H1 (cell line): ENCODE results near the gene ITGA11. TPM values are rescaled to one million over a fixed set of nuclear protein-coding genes. Genes with fewer than 3 reads are reported as not detected.

Experiments
- CTCF ChIA-PET: fragments of 300-600 bp; sonication (Branson Sonifier 250); formaldehyde crosslinking; loops from one replicate; lab custom pipeline; 2021; ENCODE audit not compliant: partially characterized antibody; lab: Charles Lee
- POLR2A ChIA-PET: fragments of 300-600 bp; sonication (Branson Sonifier 250); formaldehyde crosslinking; loops from one replicate; lab custom pipeline; 2021; ENCODE audit warnings: inconsistent platforms; ENCODE audit not compliant: partially characterized antibody; lab: Charles Lee
- DNase-seq, 2 experiments: peaks; one replicate each; pipeline versions ENCODE4 v3.0.0 to v3.0.0-alpha.2; 2010 to 2022; ENCODE audit warnings: low spot score in 2 of 2, low read depth in 1 of 2, mixed read lengths in 1 of 2
- FAIRE-seq: peaks from 2 replicates; lab custom pipeline; 2011; peaks lifted over from hg19 to GRCh38; lab: Jason Lieb, UNC
- H2AFZ ChIP-seq: 2 replicates; pipeline ENCODE4 v1.8.1; 2012; ENCODE audit warnings: low read length, inconsistent platforms
- H2AK5ac ChIP-seq: 2 replicates; pipeline ENCODE4 v1.6.1; 2013; ENCODE audit warnings: low read depth, low read length
- H2BK120ac ChIP-seq: replicated peaks from 2 replicates; pipeline ENCODE3; 2013; ENCODE audit warnings: low read depth, low read length, inconsistent platforms
- H2BK12ac ChIP-seq: 2 replicates; pipeline ENCODE4 v1.6.1; 2013; ENCODE audit warnings: low read depth, low read length
- H2BK15ac ChIP-seq: 2 replicates; pipeline ENCODE4 v1.6.1; 2013; ENCODE audit warnings: low read length
- H2BK20ac ChIP-seq: 2 replicates; pipeline ENCODE4 v1.6.1; 2013; ENCODE audit warnings: low read length
- H2BK5ac ChIP-seq: 2 replicates; pipeline ENCODE4 v1.6.1; 2013; ENCODE audit warnings: low read depth, low read length
- H3K14ac ChIP-seq: 2 replicates; pipeline ENCODE4 v1.6.1; 2013; ENCODE audit warnings: inconsistent platforms; ENCODE audit not compliant: insufficient read length
- H3K18ac ChIP-seq: 2 replicates; pipeline ENCODE4 v1.6.1; 2013; ENCODE audit warnings: low read length; ENCODE audit errors: extremely low read depth
- H3K23ac ChIP-seq: 2 replicates; pipeline ENCODE4 v1.6.1; 2013; ENCODE audit warnings: inconsistent platforms; ENCODE audit not compliant: insufficient read length
- H3K23me2 ChIP-seq: 2 replicates; pipeline ENCODE4 v1.6.1; 2013; ENCODE audit warnings: low read depth, low read length
- H3K27ac ChIP-seq: 2 replicates; pipeline ENCODE4 v1.6.1; 2011; ENCODE audit warnings: low read depth, low read length, inconsistent platforms
- H3K27me3 ChIP-seq, 4 experiments: replicated peaks in 1 of 4; 1 replicate in 1 of 4; 2 replicates in 3 of 4; pipeline versions ENCODE4 v1.6.1 to v1.8.1; 2011 to 2013; ENCODE audit warnings: low read length in 3 of 4, mild to moderate bottlenecking in 3 of 4, inconsistent platforms in 2 of 4, mixed read lengths in 2 of 4, moderate library complexity in 1 of 4; ENCODE audit not compliant: control insufficient read depth in 3 of 4, insufficient read depth in 3 of 4; ENCODE audit errors: extremely low read depth in 1 of 4
- H3K36me3 ChIP-seq, 4 experiments: 2 replicates each; pipeline versions ENCODE4 v1.6.1 to v1.8.1; 2011 to 2013; ENCODE audit warnings: mild to moderate bottlenecking in 4 of 4, low read length in 3 of 4, moderate library complexity in 2 of 4, control low read depth in 1 of 4, inconsistent platforms in 1 of 4; ENCODE audit not compliant: insufficient read depth in 4 of 4, control insufficient read depth in 2 of 4
- H3K4ac ChIP-seq: replicated peaks from 2 replicates; pipeline ENCODE3; 2013; ENCODE audit warnings: low read length, low read depth, mixed read lengths, inconsistent platforms; ENCODE audit not compliant: insufficient read length
- H3K4me1 ChIP-seq, 4 experiments: replicated peaks in 1 of 4; 1 replicate in 1 of 4; 2 replicates in 3 of 4; pipeline versions ENCODE4 v1.6.1 to v1.8.1; 2011 to 2013; ENCODE audit warnings: low read length in 3 of 4, inconsistent platforms in 2 of 4, mixed read lengths in 1 of 4; ENCODE audit not compliant: insufficient read depth in 4 of 4, control insufficient read depth in 3 of 4
- H3K4me2 ChIP-seq, 2 experiments: 2 replicates each; pipeline versions ENCODE4 v1.6.1 to v1.8.1; 2011 to 2013; ENCODE audit warnings: low read depth in 2 of 2, low read length in 2 of 2, control low read depth in 1 of 2, inconsistent platforms in 1 of 2, mild to moderate bottlenecking in 1 of 2; ENCODE audit not compliant: insufficient read depth in 1 of 2
- H3K4me3 ChIP-seq, 4 experiments: fragments of 200-600, 300-600 bp in 1 of 4; sonication (generic), shearing (Covaris generic), sonication (Bioruptor Twin) in 1 of 4; 2 replicates each; pipeline versions ENCODE4 v1.5.1 to v1.8.1; 2011 to 2016; ENCODE audit warnings: low read length in 4 of 4, low read depth in 3 of 4, control low read depth in 2 of 4, inconsistent platforms in 2 of 4, mild to moderate bottlenecking in 2 of 4, mixed read lengths in 1 of 4, moderate library complexity in 1 of 4; ENCODE audit not compliant: insufficient read depth in 2 of 4; ENCODE audit errors: extremely low read depth in 1 of 4
- H3K56ac ChIP-seq: replicated peaks from 2 replicates; pipeline ENCODE3; 2013; ENCODE audit warnings: low read depth, mild to moderate bottlenecking, mixed read lengths, low read length, inconsistent platforms; ENCODE audit not compliant: insufficient read length
- H3K79me1 ChIP-seq: 2 replicates; pipeline ENCODE4 v1.6.1; 2013; ENCODE audit warnings: low read depth, low read length, control low read depth
- H3K79me2 ChIP-seq, 2 experiments: 2 replicates each; pipeline versions ENCODE4 v1.6.1 to v1.8.1; 2012 to 2013; ENCODE audit warnings: low read length in 2 of 2, mild to moderate bottlenecking in 2 of 2, inconsistent platforms in 1 of 2; ENCODE audit not compliant: insufficient read depth in 2 of 2, control insufficient read depth in 1 of 2
- H3K9ac ChIP-seq, 4 experiments: replicated peaks in 1 of 4; 1 replicate in 1 of 4; 2 replicates in 3 of 4; pipeline versions ENCODE4 v1.6.1 to v1.8.1; 2011 to 2013; ENCODE audit warnings: low read depth in 3 of 4, low read length in 3 of 4, control low read depth in 2 of 4, mild to moderate bottlenecking in 2 of 4, moderate library complexity in 2 of 4, inconsistent platforms in 1 of 4; ENCODE audit errors: extremely low read depth in 1 of 4
- H3K9me3 ChIP-seq, 2 experiments: 2 replicates each; pipeline versions ENCODE4 v1.6.1 to v1.8.1; 2012 to 2013; ENCODE audit warnings: mild to moderate bottlenecking in 2 of 2, moderate library complexity in 2 of 2, control low read depth in 1 of 2, inconsistent platforms in 1 of 2, low read depth in 1 of 2, low read length in 1 of 2, mixed read lengths in 1 of 2; ENCODE audit not compliant: insufficient read depth in 2 of 2
- H4K20me1 ChIP-seq, 2 experiments: replicated peaks in 1 of 2; 2 replicates each; pipeline versions ENCODE3 to v1.8.1; 2011 to 2013; ENCODE audit warnings: inconsistent platforms in 2 of 2, low read length in 2 of 2, mild to moderate bottlenecking in 1 of 2; ENCODE audit not compliant: insufficient read depth in 2 of 2, control insufficient read depth in 1 of 2
- H4K5ac ChIP-seq: 2 replicates; pipeline ENCODE4 v1.6.1; 2013; ENCODE audit warnings: low read length, low read depth, mixed read lengths, inconsistent platforms; ENCODE audit not compliant: insufficient read length
- H4K8ac ChIP-seq: 2 replicates; pipeline ENCODE4 v1.8.0; 2013; ENCODE audit warnings: mild to moderate bottlenecking, moderate library complexity, low read length, inconsistent platforms; ENCODE audit not compliant: insufficient read depth; ENCODE audit errors: extremely low read depth
- H4K91ac ChIP-seq: replicated peaks from 2 replicates; pipeline ENCODE3; 2013; ENCODE audit warnings: low read length, mixed read lengths, inconsistent platforms; ENCODE audit not compliant: insufficient read length
- CBX5 ChIP-seq: fragments of 300-800, 300-1000 bp; sonication (generic); IDR thresholded peaks from 2 replicates; pipeline ENCODE4 v1.7.1; 2016; ENCODE audit warnings: antibody characterized with exemption, low read length, low read depth
- HDAC6 ChIP-seq: IDR thresholded peaks from one replicate; pipeline ENCODE4 v1.7.1; 2012; ENCODE audit warnings: low read depth, mild to moderate bottlenecking, inconsistent platforms, low read length, moderate library complexity
- KDM1A ChIP-seq: fragments of 200-600, 300-600 bp; sonication (generic); IDR thresholded peaks from 2 replicates; pipeline ENCODE4 v1.7.1; 2016; ENCODE audit warnings: mild to moderate bottlenecking, low read length, borderline replicate concordance
- KDM4A ChIP-seq: IDR thresholded peaks from one replicate; pipeline ENCODE4 v1.7.1; 2012; ENCODE audit warnings: low read depth, mild to moderate bottlenecking, moderate library complexity, low read length, inconsistent platforms; ENCODE audit not compliant: severe bottlenecking
- KDM5A ChIP-seq: fragments of 200-600 bp; IDR thresholded peaks from 2 replicates; pipeline ENCODE4 v1.7.1; 2012; ENCODE audit warnings: mild to moderate bottlenecking, low read length, inconsistent platforms, mixed read lengths
- RNF2 ChIP-seq: fragments of 200-900, 300-1000 bp; sonication (generic); IDR thresholded peaks from 2 replicates; pipeline ENCODE4 v1.7.1; 2016; ENCODE audit warnings: borderline replicate concordance, low read depth, mild to moderate bottlenecking, antibody characterized with exemption, low read length; ENCODE audit not compliant: poor library complexity, severe bottlenecking; ENCODE audit errors: missing control alignments
- SAP30 ChIP-seq: fragments of 300-600 bp; sonication (generic); IDR thresholded peaks from 2 replicates; pipeline ENCODE4 v1.7.1; 2012; ENCODE audit warnings: low read length, moderate library complexity, mild to moderate bottlenecking, inconsistent platforms; ENCODE audit not compliant: insufficient read depth, insufficient replicate concordance
- SP2 ChIP-seq: IDR thresholded peaks from 2 replicates; pipeline ENCODE4 v1.6.1; 2012; ENCODE audit warnings: mild to moderate bottlenecking, low read length, inconsistent platforms
- SRF ChIP-seq: IDR thresholded peaks from 2 replicates; pipeline ENCODE4 v1.6.1; 2011; ENCODE audit warnings: mild to moderate bottlenecking, low read depth, low read length, moderate library complexity
- TBP ChIP-seq: IDR thresholded peaks from 2 replicates; pipeline ENCODE4 v1.6.1; 2011; ENCODE audit warnings: low read depth, low read length, improper control_type of control experiment
- TCF12 ChIP-seq: IDR thresholded peaks from 2 replicates; pipeline ENCODE4 v1.6.1; 2011; ENCODE audit warnings: low read depth, mild to moderate bottlenecking, low read length
- WGBS, 2 experiments: shearing (Covaris generic) in 1 of 2; methylation state at CpG; one replicate each; pipeline versions ENCODE4 v1.1.6 to v1.1.7; 2013 to 2015; ENCODE audit warnings: low lambda C conversion rate in 2 of 2, mixed read lengths in 2 of 2, inconsistent platforms in 1 of 2, low coverage in 1 of 2, missing lambda C conversion rate in 1 of 2; ENCODE audit not compliant: insufficient replicate concordance in 2 of 2, insufficient coverage in 1 of 2, insufficient read length in 1 of 2; ENCODE audit errors: extremely low coverage in 1 of 2, missing lambda C conversion rate in 1 of 2; 5-methylcytosine and 5-hydroxymethylcytosine counted together
- polyA plus RNA-seq, 7 experiments: library from polyadenylated mRNA; depleted of rRNA in 3 of 7; stranded (reverse) in 5 of 7; unstranded in 2 of 7; fragments of >200 nt in 5 of 7; fragments of 200-250 nt in 2 of 7; gene quantifications; 1 replicate in 5 of 7; 2 replicates in 1 of 7; 4 replicates in 1 of 7; pipeline versions ENCODE4 v1.2.1 to v1.2.3, GENCODE V29; 2011 to 2013; ENCODE audit warnings: missing spikeins in 2 of 7, mixed read lengths in 2 of 7
- total RNA-seq: library from RNA; stranded (reverse); fragmentation: NEBNext Ultra II Directional; extraction: Animal tissue kit (Norgen Biotek cat#: 25700); gene quantifications from 2 replicates; pipeline ENCODE4 v1.2.1, GENCODE V29; 2021

ITGA11 gene
- total and polyA plus RNA-seq, 2 of the 8 experiments (the other 6 are each of a cell fraction or from before 2014, with no cell fraction given), result 0.05 to 0.06 TPM

DNA sequence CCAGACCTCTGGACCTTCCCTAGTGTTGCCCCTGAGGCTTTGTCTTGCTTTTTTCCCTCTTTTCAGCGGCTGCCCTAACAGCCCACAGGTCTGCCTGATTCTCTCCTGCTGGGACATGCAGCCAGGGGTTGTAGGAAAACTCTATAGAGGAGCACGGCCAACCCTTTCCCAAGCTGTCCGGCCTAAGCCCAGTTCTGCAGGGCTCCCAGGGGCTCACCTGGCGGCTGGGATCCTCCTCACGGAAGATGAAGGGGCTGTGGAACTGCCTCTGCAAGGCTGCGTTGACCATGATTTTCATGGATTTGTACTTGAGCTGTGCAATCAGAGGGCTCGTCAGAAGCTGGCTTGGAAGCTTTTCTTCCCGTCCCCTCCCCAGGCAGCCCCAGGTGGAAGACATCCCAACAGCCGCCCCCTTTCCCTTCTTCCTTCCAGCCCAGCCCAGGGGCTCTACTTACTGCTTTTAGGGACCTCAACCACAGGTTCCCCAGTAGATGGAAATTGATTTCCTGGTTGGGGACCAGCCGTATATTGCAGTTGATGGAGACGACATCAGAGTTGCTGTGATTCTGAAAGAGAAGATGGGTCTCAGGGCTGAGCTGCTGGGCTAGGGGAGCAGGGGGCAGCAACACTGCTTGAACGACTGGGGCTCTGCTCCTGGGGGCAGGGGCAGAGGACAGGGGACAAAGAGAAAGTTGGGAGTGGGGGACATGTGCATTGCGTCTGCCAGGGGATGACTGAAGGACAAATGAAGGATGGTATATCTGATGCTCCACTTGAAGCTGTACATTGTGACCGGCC lies 124.6 kb downstream of the ITGA11 start:
- H3K23me2 ChIP-seq, result no peaks in the 10 kb centered on the region
- peak overlapping the region; percentile 87 for H2AFZ ChIP-seq
- H3K27ac ChIP-seq, result no peak overlapping the region
- H4K91ac ChIP-seq, result peak overlapping the region; percentile 29
- no peaks in the 10 kb centered on the region for H3K27me3 ChIP-seq
- 80% methylated on average over 14 of the region's 14 CpGs; no CpG with 5 or more reads in 1 of the 2 experiments for WGBS, 2 experiments
- no peak overlapping the region for H3K9ac ChIP-seq
- H2BK15ac ChIP-seq, result peak overlapping the region; percentile 99; the same call in 1 of the 2 replicates
- peaks cover 7 to 28% (median 18%) of the 10 kb centered on the region in 4 experiments for H3K4me1 ChIP-seq
- CTCF ChIA-PET, result interaction anchor here (0.6 to 9.0 kb wide), 54 partner anchors 9 to 568 kb away, joined by 3 to 199 read pairs (median 7); partner anchors contain the start of genes CALML4, CLN6 and FEM1B
- no peak overlapping the region for H2BK12ac ChIP-seq
- H3K56ac ChIP-seq, result no peak overlapping the region
- 0 out of 2 replicates have a peak overlapping the region, but pooled peaks have one; percentile 39 for H3K18ac ChIP-seq
- H3K4me3 ChIP-seq, result no peak overlapping the region
- H3K14ac ChIP-seq, result no peak overlapping the region
- H4K8ac ChIP-seq, result 0 out of 2 replicates have a peak overlapping the region, but pooled peaks have one; percentile 9
- H2BK120ac ChIP-seq, result no peak overlapping the region
- H3K79me2 ChIP-seq, result no peaks in the 10 kb centered on the region
- H3K4me2 ChIP-seq, result 0 out of 4 replicates have a peak overlapping the region, but pooled peaks of 1 of the 2 experiments have one; percentile 1
- H2BK20ac ChIP-seq, result no peak overlapping the region
- no peak overlapping the region for H2BK5ac ChIP-seq
- no peak overlapping the region for H3K23ac ChIP-seq
- no peak overlapping the region for H4K5ac ChIP-seq
- H4K20me1 ChIP-seq, result no peaks in the 10 kb centered on the region
- H3K79me1 ChIP-seq, result no peaks in the 10 kb centered on the region
- no peaks in the 10 kb centered on the region for H3K9me3 ChIP-seq
- H3K4ac ChIP-seq, result no peak overlapping the region
- peak in 1 of 2 experiments; percentile 51 for DNase-seq
- no peak for FAIRE-seq
- POLR2A ChIA-PET, result interaction anchor here (1.0 to 4.6 kb wide), 4 partner anchors 17 to 253 kb away, joined by 3 to 37 read pairs (median 4); partner anchors contain the start of gene FEM1B
- H3K36me3 ChIP-seq, result no peaks in the 10 kb centered on the region
- H2AK5ac ChIP-seq, result no peak overlapping the region
- TF ChIP-seq SAP30 (no peak), RNF2 (no peak), KDM4A (no peak), HDAC6 (no peak), KDM5A (no peak), SRF (no peak), TBP (no peak), TCF12 (no peak), CBX5 (no peak), KDM1A (no peak), SP2 (no peak)
